Activated T-cell treated with anti-CD3 and anti-CD28 coated beads for 48 hours (primary cell): Measurements from ENCODE around the gene SNAPC4.

Source experiments
- DNase-seq: peaks from one replicate; pipeline ENCODE4 v3.0.0-alpha.2; 2020; ENCODE audit warnings: low read depth

The SNAPC4 gene

GRCh38 chr9:136387217-136387616 is 12.8 kb downstream of the SNAPC4 start:
- DNase-seq, result no peak

GRCh38 chr9:136386018-136386417 is 14.0 kb downstream of the SNAPC4 start:
- DNase-seq, result no peak

- no peak for DNase-seq
Observed at GRCh38 chr9:136385015-136385414, 15.0 kb downstream of the SNAPC4 start.

- DNase-seq, result no peak
Observed at GRCh38 chr9:136383436-136383835, 16.5 kb downstream of the SNAPC4 start.

GRCh38 chr9:136381966-136382513 is 17.9 kb downstream of the SNAPC4 start:
- no peak for DNase-seq

- DNase-seq, result no peak
Observed at GRCh38 chr9:136381311-136381710, 18.7 kb downstream of the SNAPC4 start.

GRCh38 chr9:136380381-136380780 is 19.6 kb downstream of the SNAPC4 start:
- no peak for DNase-seq

- no peak for DNase-seq
Observed at GRCh38 chr9:136379891-136380290, 20.1 kb downstream of the SNAPC4 start.

GRCh38 chr9:136379401-136379800 is 20.6 kb downstream of the SNAPC4 start:
- no peak for DNase-seq

- no peak for DNase-seq
Observed at GRCh38 chr9:136379003-136379287, 21.0 kb downstream of the SNAPC4 start.

GRCh38 chr9:136378170-136379002 is 21.6 kb downstream of the SNAPC4 start:
- no peak for DNase-seq

GRCh38 chr9:136377341-136378169 is 22.4 kb downstream of the SNAPC4 start:
- DNase-seq, result no peak

- no peak for DNase-seq
Observed at GRCh38 chr9:136376457-136376856, 23.5 kb downstream of the SNAPC4 start.

GRCh38 chr9:136375096-136375495 is 24.9 kb downstream of the SNAPC4 start:
- no peak for DNase-seq

- no peak for DNase-seq
Observed at GRCh38 chr9:136374183-136374575, 25.8 kb downstream of the SNAPC4 start.

GRCh38 chr9:136373300-136374182 is 26.4 kb downstream of the SNAPC4 start, which contains the start of gene CARD9:
CARD9 (minus strand) TSS chr9:136373669; CDS start chr9:136372078, 1,591 bp downstream.
- DNase-seq, result peak; percentile 17

- no peak for DNase-seq
Observed at GRCh38 chr9:136372561-136373299, 27.2 kb downstream of the SNAPC4 start.

GRCh38 chr9:136372006-136372405 is 28.0 kb downstream of the SNAPC4 start:
- no peak for DNase-seq

GRCh38 chr9:136371533-136371880 is 28.5 kb downstream of the SNAPC4 start:
- DNase-seq, result no peak

- DNase-seq, result no peak
Observed at GRCh38 chr9:136370687-136371532, 29.1 kb downstream of the SNAPC4 start.
